GM18499 (cell line): ENCODE results near the gene RNF145.
"Not testable (repeated sequence)": the region's sequence is repeated elsewhere in the genome, so short reads cannot be mapped to it uniquely, and the experiment has no call there.

Source experiments
- ATAC-seq: cut with Tn5 transposase; IDR thresholded peaks from one replicate; pipeline ENCODE4 v1.9.1; 2021; ENCODE audit warnings: moderate number of reproducible peaks; ENCODE audit not compliant: insufficient read depth, unreplicated experiment

RNF145 gene

DNA sequence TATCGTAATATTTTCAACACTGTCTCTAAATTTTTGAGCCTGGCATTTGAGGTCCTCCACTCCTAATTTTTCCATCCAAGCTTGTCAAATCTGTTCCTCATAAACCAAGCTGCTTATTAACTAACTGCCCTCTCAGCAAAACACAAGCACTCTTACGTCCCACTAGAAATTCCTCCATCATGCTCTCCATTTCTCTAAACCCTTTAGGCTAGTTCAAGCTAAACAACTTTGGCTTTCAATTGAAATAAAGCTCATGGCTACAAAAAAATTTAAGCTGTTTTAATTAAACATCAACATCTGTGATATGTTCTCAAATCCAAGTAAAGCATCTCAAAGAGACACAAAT is 45.7 kb downstream of the RNF145 start:
- no peak for ATAC-seq

DNA sequence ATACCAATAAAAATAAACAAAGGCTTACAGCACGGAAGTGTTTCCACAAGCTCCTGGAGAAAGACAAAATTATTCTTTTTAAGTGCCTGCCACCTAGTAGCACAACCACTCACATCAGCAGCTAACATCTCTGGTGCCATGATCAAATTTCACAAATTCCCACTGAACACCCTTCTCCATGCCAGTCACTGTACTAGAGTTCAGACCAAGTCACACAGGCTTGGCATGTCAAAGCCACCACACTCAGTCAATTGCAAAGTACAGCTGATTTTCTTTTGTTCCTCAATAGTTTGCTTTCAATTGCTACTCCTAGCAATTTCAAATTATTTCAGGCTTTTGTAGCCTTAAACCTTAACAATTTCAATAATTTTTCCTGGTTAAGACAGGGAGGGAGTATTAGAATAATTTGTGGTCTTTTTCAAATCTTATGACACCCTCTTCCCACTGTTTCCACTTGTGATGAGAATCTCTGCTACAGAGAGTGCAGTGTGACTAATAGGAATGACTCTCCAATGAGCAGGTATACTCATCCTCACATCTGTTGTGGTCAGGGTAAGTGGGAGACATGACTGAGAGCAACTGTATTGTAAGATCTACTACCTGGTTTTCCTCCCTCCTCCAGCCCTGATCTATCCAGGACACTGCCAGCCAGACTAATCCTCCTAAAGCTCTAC is 46.2 kb downstream of the RNF145 start:
- no peak for ATAC-seq

DNA sequence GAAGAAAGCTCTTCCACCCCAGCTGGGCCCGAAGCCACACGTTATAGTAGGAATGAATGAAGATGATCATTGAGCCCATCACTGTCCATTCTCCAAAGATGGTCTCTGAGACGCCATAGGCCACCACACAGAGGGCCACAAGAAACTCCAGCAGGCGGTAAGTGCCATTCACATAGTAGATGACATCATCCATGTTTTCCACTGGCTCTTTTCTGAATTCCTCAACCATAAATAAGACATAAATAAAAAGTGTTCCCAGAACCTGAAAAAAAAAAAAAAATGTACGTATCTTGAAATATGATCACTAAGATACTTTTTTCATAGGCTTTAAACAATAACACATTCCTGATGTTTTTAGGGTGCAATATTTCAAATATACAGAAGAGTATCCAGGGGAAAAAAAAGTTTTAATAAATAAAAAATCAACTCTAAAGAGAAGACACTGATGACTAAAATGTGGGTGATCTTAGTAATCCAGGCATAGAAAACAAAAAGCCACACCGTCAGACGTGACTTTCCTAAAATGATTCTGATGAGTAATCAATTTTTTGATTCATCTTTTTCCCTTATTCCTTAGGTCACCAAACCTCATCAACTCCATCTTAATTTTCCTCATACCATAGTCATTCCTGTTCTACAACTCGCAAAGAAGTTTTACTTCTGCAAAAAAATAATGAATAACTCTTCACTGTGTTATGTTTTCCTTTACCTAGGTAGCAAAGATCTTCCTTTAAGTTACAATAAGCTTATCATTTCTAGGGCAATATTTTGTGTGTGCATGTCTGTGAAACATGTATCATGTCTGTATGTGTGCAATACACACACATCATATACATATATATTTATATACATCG is 47.8 kb downstream of the RNF145 start:
- no peak for ATAC-seq

DNA sequence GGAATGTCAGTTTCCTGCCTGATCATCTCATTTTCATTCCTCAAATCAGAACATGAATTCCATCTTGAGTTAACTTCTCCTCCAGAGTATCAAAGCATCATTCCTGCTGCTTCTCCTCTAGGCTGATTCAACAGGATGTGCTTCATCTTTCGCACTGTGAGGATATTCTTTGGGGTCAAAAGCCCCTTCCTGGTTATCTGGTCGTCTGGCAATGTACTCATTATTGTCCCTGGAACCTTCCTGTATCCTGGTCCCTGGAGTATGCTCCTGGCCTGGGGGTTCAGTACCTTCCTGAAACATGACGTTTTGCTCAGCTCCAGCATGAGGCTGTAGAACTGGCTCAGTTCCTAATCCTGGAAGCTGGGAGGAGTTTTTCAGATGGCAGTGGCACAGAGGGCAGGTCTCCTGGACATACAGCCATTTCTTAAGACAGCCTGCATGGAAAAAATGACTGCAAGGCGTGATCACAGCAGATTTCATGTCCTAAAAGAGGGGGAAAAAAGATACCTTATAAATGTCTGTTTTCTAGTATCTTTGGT is 50.7 kb downstream of the RNF145 start:
- not testable (repeated sequence) for ATAC-seq

DNA sequence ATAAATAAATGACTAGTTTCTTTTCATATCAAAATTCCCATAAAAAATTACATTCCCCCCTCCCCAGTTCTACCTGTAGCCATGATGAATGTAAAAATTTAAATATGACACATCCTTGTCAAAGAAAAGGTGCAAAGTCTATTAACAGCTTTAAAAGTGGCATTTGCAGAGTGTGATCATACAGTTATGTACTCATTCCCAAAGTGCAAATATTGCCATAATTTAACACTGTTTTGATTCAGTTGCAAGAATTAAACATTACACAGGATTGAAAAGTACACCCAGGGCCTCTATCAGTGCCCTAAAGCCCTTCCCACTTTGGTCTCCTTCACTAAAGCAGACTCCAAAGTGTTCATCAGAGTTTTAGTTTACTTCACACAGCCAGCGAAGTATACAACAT is 51.8 kb downstream of the RNF145 start:
- no peak for ATAC-seq

DNA sequence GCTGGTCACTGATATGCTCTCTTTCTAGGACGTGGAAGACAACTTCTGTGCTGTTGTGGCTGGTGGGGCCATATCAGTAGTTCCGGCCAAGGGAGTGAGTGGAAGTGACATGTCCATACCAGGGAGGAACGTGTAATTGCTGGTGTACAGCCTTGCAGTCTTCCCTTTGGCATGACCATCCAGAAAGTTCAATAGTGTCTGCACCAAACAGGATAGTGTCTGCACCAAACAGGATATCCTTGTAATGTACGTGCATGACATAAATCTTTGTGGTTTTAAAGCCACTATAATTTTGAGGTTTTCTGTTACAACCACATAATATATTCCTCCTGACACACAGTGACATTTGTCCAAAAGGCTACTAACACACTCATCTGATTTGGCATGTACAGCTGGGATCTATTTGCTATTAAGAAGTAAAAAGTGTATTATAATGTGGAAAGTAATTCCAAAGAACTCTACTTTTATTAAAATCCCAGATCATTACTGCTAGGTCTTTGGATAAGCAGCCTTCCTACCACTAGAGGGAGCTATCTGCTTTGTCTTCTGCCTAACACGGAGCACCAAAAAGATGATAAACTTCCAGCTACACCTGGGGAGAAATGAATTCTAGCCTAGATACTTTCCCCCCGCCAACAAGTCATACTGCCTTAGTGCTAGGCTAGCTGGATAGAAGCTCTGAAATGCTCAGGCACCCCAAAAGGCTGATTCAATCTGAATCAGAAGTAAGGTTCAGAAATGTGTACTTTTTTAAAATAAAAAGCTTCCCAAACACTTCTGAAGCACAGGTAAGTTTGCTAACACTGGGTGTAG is 52.7 kb downstream of the RNF145 start:
- ATAC-seq = no peak

DNA sequence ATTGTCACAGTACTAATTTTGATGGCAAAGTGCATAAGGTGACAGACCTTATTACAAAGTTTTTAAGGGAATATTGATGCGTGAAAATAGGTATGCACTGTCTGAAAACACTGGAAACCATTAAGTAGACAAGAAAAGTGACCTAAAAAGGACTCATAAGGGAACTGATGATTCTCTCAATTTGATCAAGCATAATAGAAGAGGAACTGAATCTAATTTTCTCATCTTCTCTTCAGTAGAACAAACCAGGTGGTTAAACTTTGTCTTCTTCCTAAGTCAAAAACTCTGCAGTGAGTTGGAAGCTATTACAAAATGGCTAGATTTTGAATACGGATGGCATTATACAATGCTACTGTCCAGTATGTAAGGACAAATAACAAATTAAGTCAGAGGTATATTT is 53.4 kb downstream of the RNF145 start:
- ATAC-seq = no peak

DNA sequence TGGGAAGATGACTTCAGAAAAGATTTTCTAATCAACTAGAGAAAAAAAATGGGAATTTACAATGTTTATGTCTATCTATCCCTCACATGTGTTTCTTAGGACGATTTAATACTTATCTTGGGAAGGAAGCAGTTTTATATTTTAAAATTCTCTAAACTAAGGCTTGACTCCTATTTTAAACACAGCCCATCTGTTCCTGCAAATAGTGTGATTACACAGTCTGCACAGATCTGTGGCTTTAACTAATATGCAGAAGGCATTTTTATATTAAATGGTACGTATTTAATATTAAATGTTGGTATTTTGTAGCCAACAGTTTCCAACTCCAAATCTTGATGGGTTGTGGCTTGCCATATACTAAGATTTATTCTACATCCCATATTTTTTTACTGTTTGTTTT is 56.5 kb downstream of the RNF145 start:
- ATAC-seq = no peak

DNA sequence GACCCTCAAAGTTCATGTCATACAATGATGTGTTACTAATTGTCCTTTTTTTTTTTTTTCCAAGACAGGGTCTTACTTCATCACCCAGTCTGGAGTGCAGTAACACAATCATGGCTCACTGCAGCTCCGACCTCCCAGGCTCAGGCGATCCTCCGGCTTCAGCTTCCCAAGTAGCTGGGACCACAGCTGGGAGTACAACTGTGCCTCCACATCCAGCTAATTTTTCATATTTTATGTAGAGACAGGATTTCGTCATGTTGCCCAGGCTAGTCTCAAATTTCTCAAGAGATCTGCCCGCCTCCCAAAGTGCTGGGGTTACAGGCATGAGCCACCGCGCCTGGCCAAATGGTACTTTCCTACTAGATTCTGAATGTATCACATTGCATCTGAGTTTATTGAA is 60.3 kb downstream of the RNF145 start:
- ATAC-seq = no peak

DNA sequence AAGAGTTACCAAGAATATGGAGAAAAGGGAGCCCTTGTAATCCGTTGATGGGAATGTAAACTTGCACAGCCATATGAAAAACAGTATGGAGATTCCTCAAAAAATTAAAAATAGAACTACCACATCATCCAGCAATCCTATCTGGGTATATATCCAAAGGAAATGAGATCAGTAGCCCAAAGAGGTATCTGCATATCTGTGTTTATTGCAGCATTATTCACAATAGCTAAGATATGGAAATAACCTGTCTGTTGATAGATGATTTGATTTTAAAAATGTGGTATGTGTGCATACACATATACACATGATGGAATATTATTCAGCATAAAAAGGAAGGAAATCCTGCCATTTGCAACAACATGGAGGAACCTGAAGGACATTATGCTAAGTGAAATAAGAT is 61.4 kb downstream of the RNF145 start:
- no peak for ATAC-seq

DNA sequence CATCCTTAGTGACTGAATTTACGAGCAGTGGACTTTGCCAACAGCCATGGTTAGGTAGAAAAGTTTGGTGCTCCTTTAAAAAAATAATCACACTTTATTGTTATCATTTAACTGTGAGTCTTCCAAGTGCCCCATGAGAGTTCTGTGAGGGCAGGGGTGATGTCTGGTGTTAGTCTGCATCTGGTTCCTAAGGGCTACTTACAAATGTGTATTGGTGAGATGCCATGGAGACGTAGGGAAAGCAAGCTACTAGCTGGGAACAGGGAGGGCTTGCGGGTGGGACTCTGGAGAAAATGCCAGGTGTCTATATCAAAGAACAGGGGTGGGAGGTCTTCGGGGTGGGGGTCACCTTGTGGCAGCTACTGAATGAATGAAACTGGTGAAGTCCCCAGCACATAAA is 62.5 kb downstream of the RNF145 start:
- no peak for ATAC-seq

DNA sequence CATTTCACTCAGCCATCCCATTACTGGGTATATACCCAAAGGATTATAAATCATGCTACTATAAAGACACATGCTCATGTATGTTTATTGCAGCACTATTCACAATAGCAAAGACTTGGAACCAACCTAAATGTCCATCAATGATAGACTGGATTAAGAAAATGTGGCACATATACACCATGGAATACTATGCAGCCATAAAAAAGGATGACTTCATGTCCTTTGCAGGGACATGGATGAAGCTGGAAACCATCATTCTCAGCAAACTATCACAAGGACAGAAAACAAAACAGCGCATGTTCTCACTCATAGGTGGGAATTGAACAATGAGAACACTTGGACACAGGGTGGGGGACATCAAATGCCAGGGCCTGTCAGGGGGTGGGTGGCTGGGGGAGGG is 64.2 kb downstream of the RNF145 start:
- not testable (repeated sequence) for ATAC-seq

DNA sequence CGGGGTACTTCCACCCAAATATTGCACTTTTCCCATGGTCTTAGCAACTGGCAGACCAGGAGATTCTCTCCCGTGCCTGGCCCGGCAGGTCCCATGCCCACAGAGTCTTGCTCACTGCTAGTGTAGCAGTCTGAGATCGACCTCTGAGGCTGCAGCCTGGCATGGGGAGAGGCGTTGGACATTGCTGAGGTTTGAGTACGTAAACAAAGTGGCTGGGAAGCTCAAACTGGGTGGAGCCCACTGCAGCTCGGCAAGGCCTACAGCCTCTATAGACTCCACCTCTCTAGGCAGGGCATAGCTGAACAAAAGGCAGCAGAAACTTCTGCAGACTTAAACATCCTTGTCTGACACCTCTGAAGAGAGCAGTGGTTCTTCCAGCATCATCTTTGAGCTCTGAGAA is 69.6 kb downstream of the RNF145 start:
- no peak for ATAC-seq

DNA sequence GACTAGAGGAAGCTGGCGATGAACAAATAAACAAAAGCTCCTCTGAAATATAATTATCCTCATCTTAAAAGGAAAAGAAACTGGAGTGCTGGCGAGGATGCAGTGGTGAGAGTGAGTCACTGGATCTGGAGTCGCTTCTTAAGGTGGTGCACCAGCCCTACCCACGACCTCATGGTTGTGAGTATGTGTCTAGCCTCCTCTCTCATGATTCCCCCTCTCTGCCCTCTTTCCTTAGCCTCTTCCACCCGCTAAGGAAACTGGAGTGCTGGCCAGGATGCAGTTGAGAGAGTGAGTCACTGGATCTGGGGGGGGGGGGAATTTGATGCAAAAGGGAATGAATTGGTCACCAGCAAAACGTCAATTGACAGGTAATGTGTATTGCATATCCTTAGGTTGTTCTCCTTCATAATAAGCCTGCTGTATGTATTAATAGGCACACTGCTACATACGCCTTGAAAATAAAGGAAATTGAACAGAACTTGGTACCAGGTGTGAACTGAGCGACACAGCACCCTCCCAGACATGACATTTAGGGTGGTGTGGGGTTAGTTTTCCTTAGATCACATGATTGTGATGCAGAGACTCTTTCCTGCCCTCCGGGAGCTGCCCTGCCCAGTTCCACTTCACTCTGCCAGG is 73.3 kb downstream of the RNF145 start:
- no peak for ATAC-seq

DNA sequence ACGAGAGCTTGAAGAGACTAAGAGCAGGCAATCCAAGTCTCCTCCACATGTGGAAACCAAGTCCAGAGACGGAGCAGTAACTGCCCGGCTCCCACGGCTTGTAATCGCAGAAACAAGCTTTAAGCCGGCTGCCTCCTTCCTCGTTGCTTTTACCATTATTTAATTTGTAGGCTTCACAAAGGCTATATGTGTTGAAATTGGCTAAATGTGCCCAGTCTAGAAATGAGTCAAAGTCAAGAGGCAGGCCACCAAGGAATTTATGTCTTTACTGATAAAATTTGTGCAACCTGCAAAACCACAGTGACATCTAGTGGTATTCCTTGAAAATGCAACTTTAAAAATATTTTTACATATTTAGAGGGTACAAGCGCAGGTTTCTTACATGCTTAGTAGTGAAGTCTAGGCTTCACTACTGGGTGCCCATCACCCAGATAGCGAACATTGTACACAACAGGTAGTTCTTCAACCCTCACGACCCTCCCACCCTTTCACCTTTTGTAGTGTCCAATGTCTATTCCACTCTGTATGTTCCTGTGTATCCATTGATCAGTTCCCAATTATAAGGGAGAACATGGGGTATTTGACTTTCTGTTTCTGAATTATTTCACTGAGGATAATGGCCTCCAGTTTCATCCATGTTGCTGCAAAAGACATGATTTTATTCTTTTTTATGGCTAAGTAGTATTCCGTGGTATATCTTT is 76.2 kb downstream of the RNF145 start:
- ATAC-seq = no peak

DNA sequence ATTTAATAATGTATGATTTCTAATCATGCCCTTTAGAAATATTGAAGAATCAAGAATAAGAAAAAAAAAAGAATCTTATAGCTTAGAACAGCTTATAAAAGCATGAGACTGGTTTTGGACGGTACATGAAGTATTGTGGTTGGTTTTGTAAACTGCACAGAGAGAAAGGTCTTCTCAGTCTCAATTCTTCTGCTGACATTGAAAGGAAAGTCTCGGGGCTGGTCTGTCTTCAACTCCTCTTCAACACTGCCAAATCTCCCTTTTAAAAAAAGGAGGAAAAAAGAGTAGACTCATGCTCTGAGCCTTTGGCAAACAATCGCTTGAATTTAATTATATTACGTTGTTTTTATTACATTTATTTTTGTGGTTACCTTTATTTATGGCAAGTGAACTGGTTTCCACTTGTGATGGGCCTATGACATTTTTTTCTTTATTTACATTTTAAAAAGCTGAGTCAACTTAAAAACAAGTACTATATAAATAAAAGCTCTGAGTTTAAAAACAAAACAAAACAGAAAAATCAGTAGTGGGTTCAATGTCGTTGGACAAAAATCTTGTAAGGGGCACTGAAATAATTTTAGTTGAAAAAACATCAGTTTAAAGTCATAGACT is 76.8 kb downstream of the RNF145 start:
- ATAC-seq = no peak

DNA sequence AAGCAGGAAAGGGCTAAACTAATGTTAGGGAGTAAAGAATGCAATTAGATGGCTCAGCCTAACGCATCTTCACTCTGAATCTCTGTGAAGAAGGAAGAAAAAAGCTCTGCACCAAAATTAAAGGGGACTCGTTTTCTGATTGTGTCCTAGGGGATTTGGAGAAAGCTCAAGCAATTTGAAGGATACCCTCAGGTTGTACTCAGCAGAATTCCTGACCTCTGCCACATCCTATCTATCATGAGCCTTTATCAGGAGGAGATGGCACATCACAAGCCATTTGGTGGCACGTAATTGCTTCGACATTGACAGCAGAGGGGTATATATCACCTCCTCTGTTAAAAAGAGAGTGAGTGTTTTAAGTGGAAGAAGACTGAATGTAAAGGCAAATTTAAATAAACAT is 77.4 kb downstream of the RNF145 start:
- no peak for ATAC-seq

DNA sequence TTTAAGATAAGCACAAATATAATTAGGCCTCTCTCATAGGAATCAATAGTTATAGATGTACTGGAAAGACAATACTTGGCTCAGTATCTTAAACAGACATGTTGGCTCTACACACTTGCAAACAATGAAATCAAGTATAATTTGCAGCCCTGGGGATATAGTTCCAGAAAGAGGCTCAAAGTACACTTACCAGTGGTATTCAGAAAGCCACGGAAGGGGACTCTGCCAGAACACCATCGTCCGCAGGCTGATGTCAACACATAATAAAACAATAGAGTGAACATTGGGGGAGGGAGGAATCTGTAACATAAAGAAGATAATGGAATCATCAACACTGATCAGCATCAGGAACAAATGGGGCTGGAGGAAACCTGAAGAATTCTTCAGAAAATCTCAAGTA is 78.5 kb downstream of the RNF145 start:
- ATAC-seq = no peak

DNA sequence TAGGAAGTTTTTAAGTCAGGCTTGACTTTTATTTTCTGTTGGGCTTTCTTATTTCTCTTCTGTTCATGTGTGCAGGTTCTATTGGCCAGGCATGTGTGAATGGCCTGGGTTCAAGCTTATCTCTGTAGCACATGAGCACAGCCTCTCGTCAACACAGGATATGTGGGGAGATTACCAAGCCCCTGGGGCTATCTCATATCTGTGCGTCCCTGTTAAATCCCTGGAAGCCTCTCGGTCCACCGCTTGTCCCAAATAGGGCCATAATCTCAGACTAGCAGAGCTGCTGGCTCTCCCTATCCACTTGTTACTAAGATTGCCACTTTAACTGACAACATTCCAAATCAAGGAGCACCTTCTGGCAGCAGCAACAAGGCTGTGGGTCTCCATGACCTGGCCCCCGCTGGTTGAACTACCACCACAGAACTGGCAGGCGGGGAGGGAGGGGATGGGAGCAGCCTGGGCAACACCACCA is 81.2 kb downstream of the RNF145 start:
- ATAC-seq = no peak
